Fibroblast of lung (primary cell): ENCODE results near the gene ZNF516. TPM values are rescaled to one million over a fixed set of nuclear protein-coding genes. Genes with fewer than 3 reads are reported as not detected.

ENCODE experiments used
- DNase-seq, 2 donors: peaks; one replicate each; pipeline versions ENCODE4 v3.0.0 to v3.0.0-alpha.2; 2010; ENCODE audit warnings: low read depth in 2 of 2
- H2AFZ ChIP-seq: 2 replicates; pipeline ENCODE4 v1.5.1; 2012; ENCODE audit warnings: low read length, control low read depth, inconsistent platforms
- H3K27ac ChIP-seq: 2 replicates; pipeline ENCODE4 v1.5.1; 2011; ENCODE audit warnings: low read length, control low read depth; ENCODE audit not compliant: insufficient read depth
- H3K27me3 ChIP-seq: 2 replicates; pipeline ENCODE4 v1.5.1; 2011; ENCODE audit warnings: mild to moderate bottlenecking, low read length; ENCODE audit not compliant: control insufficient read depth, insufficient read depth
- H3K36me3 ChIP-seq: 2 replicates; pipeline ENCODE4 v1.5.1; 2011; ENCODE audit warnings: low read length; ENCODE audit not compliant: control insufficient read depth, insufficient read depth
- H3K4me1 ChIP-seq: 2 replicates; pipeline ENCODE4 v1.5.1; 2011; ENCODE audit warnings: low read length; ENCODE audit not compliant: control insufficient read depth, insufficient read depth; ENCODE audit errors: extremely low read depth
- H3K4me2 ChIP-seq: 2 replicates; pipeline ENCODE4 v1.5.1; 2011; ENCODE audit warnings: low read length, control low read depth; ENCODE audit not compliant: insufficient read depth; ENCODE audit errors: extremely low read depth
- H3K4me3 ChIP-seq, 4 experiments: fragments of 200-600 bp in 1 of 4; sonication (generic) in 1 of 4; replicated peaks in 1 of 4; 2 replicates each; pipeline ENCODE4 v1.5.1; 2011 to 2016; ENCODE audit warnings: low read length in 4 of 4, low read depth in 3 of 4, mild to moderate bottlenecking in 3 of 4, control low read depth in 2 of 4, inconsistent platforms in 1 of 4, mixed read lengths in 1 of 4; ENCODE audit not compliant: insufficient read depth in 1 of 4; ENCODE audit errors: control extremely low read depth in 1 of 4
- H3K79me2 ChIP-seq: 2 replicates; pipeline ENCODE4 v1.5.1; 2012; ENCODE audit warnings: mild to moderate bottlenecking, low read length, inconsistent platforms; ENCODE audit not compliant: control insufficient read depth, insufficient read depth
- H3K9ac ChIP-seq: 2 replicates; pipeline ENCODE4 v1.5.1; 2011; ENCODE audit warnings: mild to moderate bottlenecking, low read length, control low read depth; ENCODE audit not compliant: insufficient read depth
- H3K9me3 ChIP-seq: 2 replicates; pipeline ENCODE4 v1.5.1; 2012; ENCODE audit warnings: low read depth, low read length; ENCODE audit not compliant: control insufficient read depth, insufficient read depth
- H4K20me1 ChIP-seq: 2 replicates; pipeline ENCODE4 v1.5.1; 2011; ENCODE audit warnings: low read length; ENCODE audit not compliant: control insufficient read depth, insufficient read depth; ENCODE audit errors: extremely low read depth
- EZH2 ChIP-seq: IDR thresholded peaks from 2 replicates; pipeline ENCODE4 v1.5.1; 2012; ENCODE audit warnings: low read length, control low read depth, mild to moderate bottlenecking; ENCODE audit errors: missing control alignments
- polyA plus RNA-seq, 2 donors: library from polyadenylated mRNA; depleted of rRNA in 1 of 2; stranded (reverse) in 1 of 2; unstranded in 1 of 2; fragments of >200 nt; gene quantifications; 2 replicates each; pipeline ENCODE4 v1.2.1, GENCODE V29; 2011 to 2012; ENCODE audit warnings: missing spikeins in 1 of 2
- total RNA-seq: library from RNA; depleted of rRNA; stranded (reverse); fragments of >200 nt; gene quantifications from 2 replicates; pipeline ENCODE4 v1.2.1, GENCODE V29; 2014
- TF ChIP-seq, protein P1 (sequence below), 2 donors: IDR thresholded peaks in 1 of 2; conservative IDR thresholded peaks in 1 of 2; 1 replicate in 1 of 2; 2 replicates in 1 of 2; pipeline ENCODE4 v1.5.1; 2011 to 2012; ENCODE audit warnings: low read length in 2 of 2, control low read depth in 1 of 2, inconsistent platforms in 1 of 2, low read depth in 1 of 2, mild to moderate bottlenecking in 1 of 2

The ZNF516 gene
- total and polyA plus RNA-seq, 2 donors (not counting 1 experiment from before 2014, with no cell fraction given) = 7.9 to 32.7 TPM

GRCh38 chr18:76522551-76522950 lies 27.5 kb upstream of the ZNF516 start:
- TF ChIP-seq EZH2 = no peak
- TF ChIP-seq, protein P1, sequence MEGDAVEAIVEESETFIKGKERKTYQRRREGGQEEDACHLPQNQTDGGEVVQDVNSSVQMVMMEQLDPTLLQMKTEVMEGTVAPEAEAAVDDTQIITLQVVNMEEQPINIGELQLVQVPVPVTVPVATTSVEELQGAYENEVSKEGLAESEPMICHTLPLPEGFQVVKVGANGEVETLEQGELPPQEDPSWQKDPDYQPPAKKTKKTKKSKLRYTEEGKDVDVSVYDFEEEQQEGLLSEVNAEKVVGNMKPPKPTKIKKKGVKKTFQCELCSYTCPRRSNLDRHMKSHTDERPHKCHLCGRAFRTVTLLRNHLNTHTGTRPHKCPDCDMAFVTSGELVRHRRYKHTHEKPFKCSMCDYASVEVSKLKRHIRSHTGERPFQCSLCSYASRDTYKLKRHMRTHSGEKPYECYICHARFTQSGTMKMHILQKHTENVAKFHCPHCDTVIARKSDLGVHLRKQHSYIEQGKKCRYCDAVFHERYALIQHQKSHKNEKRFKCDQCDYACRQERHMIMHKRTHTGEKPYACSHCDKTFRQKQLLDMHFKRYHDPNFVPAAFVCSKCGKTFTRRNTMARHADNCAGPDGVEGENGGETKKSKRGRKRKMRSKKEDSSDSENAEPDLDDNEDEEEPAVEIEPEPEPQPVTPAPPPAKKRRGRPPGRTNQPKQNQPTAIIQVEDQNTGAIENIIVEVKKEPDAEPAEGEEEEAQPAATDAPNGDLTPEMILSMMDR (conservative IDR thresholded peaks at IDR 0.05 in 1 of 2, IDR thresholded peaks at IDR 0.05 in 1 of 2; ENCODE audit: low read depth in 1 of 2, low read length in 2 of 2) = no peak
- Histone ChIP-seq H3K36me3 (no peaks in the 10 kb centered on the region), H3K4me2 (no peak overlapping the region), H3K27ac (no peak overlapping the region), H3K9ac (no peak overlapping the region), H3K9me3 (no peaks in the 10 kb centered on the region), H4K20me1 (no peaks in the 10 kb centered on the region), H3K4me3 (no peak overlapping the region), H3K79me2 (no peaks in the 10 kb centered on the region), H3K4me1 (no peaks in the 10 kb centered on the region), H3K27me3 (no peaks in the 10 kb centered on the region), H2AFZ (no peak overlapping the region)
- DNase-seq = no peak

DNA sequence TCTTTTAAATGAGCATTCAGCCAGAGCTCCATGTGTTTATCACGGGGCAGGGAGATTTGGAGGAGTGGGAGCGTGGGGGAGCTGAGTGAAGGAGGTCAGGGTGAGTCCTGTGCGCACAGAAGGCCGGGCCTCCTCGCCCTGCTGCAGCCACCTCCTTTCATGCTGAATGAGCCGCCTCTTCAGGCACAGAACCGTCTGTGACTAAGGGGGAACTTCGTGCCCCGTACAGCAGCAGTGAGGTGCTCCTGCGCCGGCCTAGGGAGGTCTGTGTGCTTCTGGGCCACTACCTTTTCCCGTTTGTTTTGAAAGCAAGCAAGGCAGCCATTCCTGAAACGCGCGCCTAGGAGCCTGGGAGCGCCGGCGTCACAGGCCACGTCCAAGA lies 27.1 kb upstream of the ZNF516 start:
- no peaks in the 10 kb centered on the region for H3K36me3 ChIP-seq
- no peaks in the 10 kb centered on the region for H3K9me3 ChIP-seq
- H3K27ac ChIP-seq = peak overlapping the region; percentile 46
- H4K20me1 ChIP-seq = no peaks in the 10 kb centered on the region
- DNase-seq = peak in 1 of 2 donors; percentile 10
- TF ChIP-seq, protein P1 (conservative IDR thresholded peaks at IDR 0.05 in 1 of 2, IDR thresholded peaks at IDR 0.05 in 1 of 2; ENCODE audit: low read depth in 1 of 2, low read length in 2 of 2) = no peak
- TF ChIP-seq EZH2 = no peak
- no peaks in the 10 kb centered on the region for H3K27me3 ChIP-seq
- H3K79me2 ChIP-seq = no peaks in the 10 kb centered on the region
- H2AFZ ChIP-seq = peak overlapping the region; percentile 2
- H3K4me1 ChIP-seq = no peaks in the 10 kb centered on the region
- no peak overlapping the region for H3K9ac ChIP-seq
- H3K4me2 ChIP-seq = peak overlapping the region; percentile 48
- H3K4me3 ChIP-seq = no peak overlapping the region

GRCh38 chr18:76521417-76522121 lies 26.5 kb upstream of the ZNF516 start:
- TF ChIP-seq, protein P1 (conservative IDR thresholded peaks at IDR 0.05 in 1 of 2, IDR thresholded peaks at IDR 0.05 in 1 of 2; ENCODE audit: low read depth in 1 of 2, low read length in 2 of 2) = no peak
- no peak for TF ChIP-seq EZH2
- no peaks in the 10 kb centered on the region for H3K4me1 ChIP-seq
- no peaks in the 10 kb centered on the region for H3K36me3 ChIP-seq
- H3K9ac ChIP-seq = no peak overlapping the region
- no peaks in the 10 kb centered on the region for H3K9me3 ChIP-seq
- DNase-seq = peak in 1 of 2 donors; percentile 25
- no peaks in the 10 kb centered on the region for H3K27me3 ChIP-seq
- peak overlapping the region; percentile 48 for H3K4me2 ChIP-seq
- H2AFZ ChIP-seq = peak overlapping the region; percentile 2
- H3K27ac ChIP-seq = peak overlapping the region; percentile 46
- H4K20me1 ChIP-seq = no peaks in the 10 kb centered on the region
- H3K4me3 ChIP-seq = no peak overlapping the region
- H3K79me2 ChIP-seq = no peaks in the 10 kb centered on the region
